K562 (cell line): ENCODE measurements around the gene LDB1. TPM values are rescaled to one million over a fixed set of nuclear protein-coding genes. Genes with fewer than 3 reads are reported as not detected.

Source experiments
- BRF2 ChIP-seq: IDR thresholded peaks from 3 replicates; pipeline ENCODE4 v1.6.1; 2011; ENCODE audit warnings: borderline replicate concordance, mild to moderate bottlenecking; ENCODE audit not compliant: insufficient read length, insufficient read depth
- CHAMP1 ChIP-seq: fragments of 450-650 bp; IDR thresholded peaks from 2 replicates; pipeline ENCODE4 v1.6.1; 2016; ENCODE audit warnings: mild to moderate bottlenecking
- CHD4 ChIP-seq: fragments of 200-600 bp; sonication (generic); IDR thresholded peaks from 3 replicates; pipeline ENCODE4 v1.6.1; 2012; ENCODE audit warnings: low read depth, mild to moderate bottlenecking, mixed read lengths, low read length, inconsistent platforms; ENCODE audit not compliant: insufficient read depth, insufficient replicate concordance, poor library complexity, severe bottlenecking
- E2F6 ChIP-seq, 2 experiments: IDR thresholded peaks; 2 replicates each; pipeline ENCODE4 v1.6.1; 2011; ENCODE audit warnings: borderline replicate concordance in 1 of 2, control low read depth in 1 of 2, low read depth in 1 of 2, low read length in 1 of 2, mild to moderate bottlenecking in 1 of 2, mixed read lengths in 1 of 2, moderate library complexity in 1 of 2; ENCODE audit not compliant: insufficient read depth in 1 of 2, insufficient read length in 1 of 2, poor library complexity in 1 of 2, severe bottlenecking in 1 of 2; ENCODE audit errors: extremely low read depth in 1 of 2
- GMEB1 ChIP-seq: fragments of 250-450 bp; sonication (Bioruptor Pico); IDR thresholded peaks from 2 replicates; pipeline ENCODE4 v1.4.0; 2020; ENCODE audit warnings: mild to moderate bottlenecking
- KAT7 ChIP-seq: sonication (generic); formaldehyde crosslinking; IDR thresholded peaks from 2 replicates; pipeline ENCODE4 v1.8.0; 2022; ENCODE audit warnings: missing genetic modification reagents, mild to moderate bottlenecking, borderline replicate concordance
- NBN ChIP-seq: fragments of 450-650 bp; IDR thresholded peaks from 2 replicates; pipeline ENCODE4 v1.6.1; 2016; ENCODE audit warnings: low read depth, mild to moderate bottlenecking
- NFIC ChIP-seq: fragments of 450-650 bp; IDR thresholded peaks from 2 replicates; pipeline ENCODE4 v1.6.1; 2017; ENCODE audit warnings: mild to moderate bottlenecking, inconsistent platforms
- PPARD ChIP-seq: fragments of 250-450 bp; sonication (Bioruptor Pico); IDR thresholded peaks from 2 replicates; pipeline ENCODE4 v1.8.0; 2022; ENCODE audit warnings: inconsistent platforms, mild to moderate bottlenecking, moderate library complexity
- PRDM10 ChIP-seq: fragments of 450-650 bp; IDR thresholded peaks from 2 replicates; pipeline ENCODE4 v1.6.1; 2018; ENCODE audit not compliant: partially characterized antibody
- RBM14 ChIP-seq: fragments of 200-400 bp; formaldehyde crosslinking; IDR thresholded peaks from 2 replicates; pipeline ENCODE4 v1.6.1; 2018; ENCODE audit warnings: low read depth, mild to moderate bottlenecking, low read length, moderate library complexity, borderline replicate concordance; ENCODE audit not compliant: insufficient read depth
- RBM39 ChIP-seq: fragments of 200-400 bp; formaldehyde crosslinking; optimal IDR thresholded peaks from 2 replicates; pipeline ENCODE3; 2018; ENCODE audit warnings: low read depth, low read length
- RHOXF2B ChIP-seq: fragments of 250-450 bp; sonication (Bioruptor Pico); conservative IDR thresholded peaks from 2 replicates; pipeline ENCODE4 v1.5.1; 2021
- SMAD2 ChIP-seq: fragments of 150-350 bp; IDR thresholded peaks from 2 replicates; pipeline ENCODE4 v1.6.1; 2014; ENCODE audit warnings: low read depth, mild to moderate bottlenecking, low read length
- TRIM24 ChIP-seq, 2 experiments: fragments of 450-650 bp; IDR thresholded peaks; 2 replicates each; pipeline ENCODE4 v1.6.1; 2016
- ZKSCAN1 ChIP-seq: fragments of 150-350 bp; IDR thresholded peaks from 2 replicates; pipeline ENCODE4 v1.6.1; 2016; ENCODE audit warnings: low read depth, low read length
- polyA plus RNA-seq, 8 experiments: library from polyadenylated mRNA; depleted of rRNA in 4 of 8; stranded (reverse) in 5 of 8; unstranded in 3 of 8; fragments of >200 nt; fragmentation: Nextera tagmentation in 2 of 8; fragmentation: Illumina TruSeq in 1 of 8; extraction: Ambion mirVana in 2 of 8; extraction: Trizol in 1 of 8; gene quantifications; 2 replicates each; pipeline versions ENCODE4 v1.2.1 to v1.2.3, GENCODE V29; 2011 to 2014; ENCODE audit warnings: inconsistent platforms in 1 of 8, missing spikeins in 1 of 8
- total RNA-seq, 7 experiments: library from RNA; depleted of rRNA in 6 of 7; stranded (reverse); fragments of >200 nt in 6 of 7; fragmentation: Illumina TruSeq in 2 of 7; extraction: Trizol in 2 of 7; gene quantifications; 2 replicates each; pipeline versions ENCODE4 v1.2.1 to v1.2.3, GENCODE V29; 2011 to 2021; ENCODE audit warnings: low replicate concordance in 1 of 7

The LDB1 gene
- total and polyA plus RNA-seq, 9 of the 15 experiments (the other 6 are each of a cell fraction or from before 2014, with no cell fraction given), result 1.9 to 137 (median 105) TPM

- TF ChIP-seq BRF2, result no peak
- TF ChIP-seq TRIM24 (IDR thresholded peaks at IDR 0.05), result peak; percentile 83 to 86
- peak; percentile 55; the same call in 1 of the 2 replicates for TF ChIP-seq NBN
- TF ChIP-seq RHOXF2B (CRISPR knock-in tag), result no peak
- no peak for TF ChIP-seq RBM39
- TF ChIP-seq KAT7 (CRISPR knock-in tag), result peak; percentile 86; the same call in 1 of the 2 replicates
- no peak for TF ChIP-seq CHAMP1
- peak; percentile 57; the same call in 1 of the 2 replicates for TF ChIP-seq GMEB1
- no peak for TF ChIP-seq PPARD (CRISPR knock-in tag)
- no peak for TF ChIP-seq SMAD2
- peak; percentile 81 to 94 for TF ChIP-seq E2F6 (IDR thresholded peaks at IDR 0.05; ENCODE audit: borderline replicate concordance in 1 of 2, extremely low read depth in 1 of 2, insufficient read depth in 1 of 2, insufficient read length in 1 of 2, low read depth in 1 of 2, low read length in 1 of 2, poor library complexity in 1 of 2, severe bottlenecking in 1 of 2)
- no peak for TF ChIP-seq RBM14
- TF ChIP-seq ZKSCAN1, result no peak; the same call in 1 of the 2 replicates
- TF ChIP-seq PRDM10, result peak; percentile 97
- TF ChIP-seq CHD4, result no peak
- 0 out of 2 replicates have a peak, but pooled peaks have one; percentile 17 for TF ChIP-seq NFIC
Observed at GRCh38 chr10:102151774-102152544, 31.8 kb upstream of the LDB1 start, which contains the start of gene NOLC1 (continued).
